Activated naive CD8-positive, alpha-beta T cell treated with anti-CD3 and anti-CD28 coated beads for 36 hours (primary cell): ENCODE data around the gene CD247. TPM values are rescaled to one million over a fixed set of nuclear protein-coding genes. Genes with fewer than 3 reads are reported as not detected.

ENCODE experiments used
- DNase-seq: peaks from one replicate; pipeline ENCODE4 v3.0.0; 2021
- H3K27ac Mint-ChIP-seq: one replicate; pipeline ENCODE4 v1.8.0; 2022; ENCODE audit warnings: mild to moderate bottlenecking, moderate library complexity, mixed read lengths
- H3K27me3 Mint-ChIP-seq: one replicate; pipeline ENCODE4 v1.8.0; 2022; ENCODE audit warnings: mild to moderate bottlenecking, mixed read lengths
- H3K36me3 Mint-ChIP-seq: one replicate; pipeline ENCODE4 v1.8.0; 2021; ENCODE audit warnings: mild to moderate bottlenecking, mixed read lengths
- H3K4me1 Mint-ChIP-seq: one replicate; pipeline ENCODE4 v1.8.0; 2021; ENCODE audit warnings: mixed read lengths
- H3K4me3 Mint-ChIP-seq: one replicate; pipeline ENCODE4 v1.8.0; 2022; ENCODE audit warnings: mild to moderate bottlenecking, moderate library complexity, mixed read lengths
- H3K9me3 Mint-ChIP-seq: one replicate; pipeline ENCODE4 v1.8.0; 2022; ENCODE audit warnings: mixed read lengths
- total RNA-seq, 2 experiments: library from RNA; stranded (reverse); gene quantifications; one replicate each; pipeline ENCODE4 v1.2.3, GENCODE V29; 2021

Gene CD247
- total RNA-seq, 2 experiments from 2014 or later, result 166 TPM

GRCh38 chr1:167491586-167492461, 26.5 kb downstream of the CD247 start:
- peak overlapping the region; percentile 74 for H3K4me3 Mint-ChIP-seq
- peak; percentile 54 for DNase-seq
- H3K27ac Mint-ChIP-seq, result peak overlapping the region; percentile 98
- H3K4me1 Mint-ChIP-seq, result peaks cover 91% of the 10 kb centered on the region
- no peaks in the 10 kb centered on the region for H3K27me3 Mint-ChIP-seq
- H3K36me3 Mint-ChIP-seq, result peaks cover 68% of the 10 kb centered on the region
- peaks cover 3% of the 10 kb centered on the region for H3K9me3 Mint-ChIP-seq

GRCh38 chr1:167490765-167491164, 27.6 kb downstream of the CD247 start:
- Mint-ChIP-seq H3K36me3 (peaks cover 68% of the 10 kb centered on the region), H3K4me1 (peaks cover 90% of the 10 kb centered on the region), H3K4me3 (peak overlapping the region; percentile 75), H3K27ac (peak overlapping the region; percentile 98), H3K27me3 (no peaks in the 10 kb centered on the region), H3K9me3 (peaks cover 3% of the 10 kb centered on the region)
- no peak for DNase-seq

GRCh38 chr1:167489571-167490340, 28.6 kb downstream of the CD247 start:
- H3K4me3 Mint-ChIP-seq, result peak overlapping the region; percentile 75
- peaks cover 70% of the 10 kb centered on the region for H3K36me3 Mint-ChIP-seq
- peak; percentile 76 for DNase-seq
- H3K27ac Mint-ChIP-seq, result peak overlapping the region; percentile 98
- H3K4me1 Mint-ChIP-seq, result peaks cover 90% of the 10 kb centered on the region
- H3K9me3 Mint-ChIP-seq, result peaks cover 3% of the 10 kb centered on the region
- H3K27me3 Mint-ChIP-seq, result no peaks in the 10 kb centered on the region

- DNase-seq, result no peak
Observed at GRCh38 chr1:167488786-167489185, 29.5 kb downstream of the CD247 start.

DNA sequence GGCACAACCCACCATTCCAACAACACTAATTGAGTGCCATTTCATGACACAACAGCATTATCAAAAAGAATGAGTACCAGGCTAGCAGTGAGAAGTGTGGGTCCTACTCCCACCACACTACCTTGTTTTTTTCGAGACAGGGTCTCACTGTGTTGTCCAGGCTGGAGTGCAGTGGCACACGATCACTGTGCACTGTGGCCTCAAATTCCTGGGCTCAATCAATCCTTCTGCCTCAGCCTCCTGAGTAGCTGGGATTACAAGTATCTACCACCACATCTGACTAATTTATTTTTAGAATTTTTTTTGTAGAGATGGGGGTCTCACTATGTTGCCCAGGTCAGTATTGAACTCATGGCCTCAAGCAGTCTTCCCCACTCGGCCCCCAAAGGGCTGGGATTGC, 30.7 kb downstream of the CD247 start:
- Mint-ChIP-seq H3K27ac (peak overlapping the region; percentile 88), H3K36me3 (peaks cover 75% of the 10 kb centered on the region), H3K4me1 (peaks cover 92% of the 10 kb centered on the region), H3K4me3 (no peak overlapping the region), H3K27me3 (no peaks in the 10 kb centered on the region), H3K9me3 (peaks cover 3% of the 10 kb centered on the region)
- no peak for DNase-seq

More at GRCh38 chr1:167488786-167489185, 29.5 kb downstream of the CD247 start:
- peak overlapping the region; percentile 88 for H3K27ac Mint-ChIP-seq
- H3K27me3 Mint-ChIP-seq, result no peaks in the 10 kb centered on the region
- H3K9me3 Mint-ChIP-seq, result peaks cover 3% of the 10 kb centered on the region
- H3K36me3 Mint-ChIP-seq, result peaks cover 69% of the 10 kb centered on the region
- peaks cover 90% of the 10 kb centered on the region for H3K4me1 Mint-ChIP-seq
- H3K4me3 Mint-ChIP-seq, result peak overlapping the region; percentile 67

GRCh38 chr1:167486090-167486824, 32.1 kb downstream of the CD247 start:
- Mint-ChIP-seq H3K36me3 (peaks cover 78% of the 10 kb centered on the region), H3K4me3 (peak overlapping the region; percentile 57), H3K27me3 (no peaks in the 10 kb centered on the region), H3K27ac (peak overlapping the region; percentile 92), H3K9me3 (no peaks in the 10 kb centered on the region), H3K4me1 (peaks cover 91% of the 10 kb centered on the region)
- DNase-seq, result no peak

- H3K36me3 Mint-ChIP-seq, result peaks cover 74% of the 10 kb centered on the region
- H3K4me1 Mint-ChIP-seq, result peaks cover 92% of the 10 kb centered on the region
- no peaks in the 10 kb centered on the region for H3K27me3 Mint-ChIP-seq
- peak overlapping the region; percentile 92 for H3K27ac Mint-ChIP-seq
- H3K9me3 Mint-ChIP-seq, result no peaks in the 10 kb centered on the region
- no peak for DNase-seq
- H3K4me3 Mint-ChIP-seq, result peak overlapping the region; percentile 62
Observed at GRCh38 chr1:167484726-167485502, 33.4 kb downstream of the CD247 start.

DNA sequence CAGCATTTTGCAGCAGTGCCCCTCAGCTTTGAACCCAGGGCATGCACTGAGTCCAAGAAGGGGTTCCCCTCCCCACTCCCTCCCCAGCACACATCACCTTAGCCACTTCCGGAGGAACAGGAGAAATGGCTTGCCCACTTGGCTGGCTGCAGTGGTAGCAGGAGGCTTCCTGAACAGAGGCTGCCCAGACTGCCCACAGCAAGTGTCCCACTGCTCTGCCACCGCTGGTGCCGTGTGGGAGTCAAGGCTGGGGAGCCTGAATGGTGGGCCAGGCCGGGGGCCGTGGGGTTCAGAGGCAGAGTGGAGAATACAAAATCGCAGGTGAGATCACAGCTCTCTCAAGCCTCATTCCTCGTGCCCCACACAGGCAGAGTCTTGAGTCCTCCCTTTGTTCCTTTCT, 34.5 kb downstream of the CD247 start:
- Mint-ChIP-seq H3K4me1 (peaks cover 95% of the 10 kb centered on the region), H3K9me3 (no peaks in the 10 kb centered on the region), H3K36me3 (peaks cover 86% of the 10 kb centered on the region), H3K4me3 (peak overlapping the region; percentile 56), H3K27ac (peak overlapping the region; percentile 92), H3K27me3 (no peaks in the 10 kb centered on the region)
- DNase-seq, result no peak

DNA sequence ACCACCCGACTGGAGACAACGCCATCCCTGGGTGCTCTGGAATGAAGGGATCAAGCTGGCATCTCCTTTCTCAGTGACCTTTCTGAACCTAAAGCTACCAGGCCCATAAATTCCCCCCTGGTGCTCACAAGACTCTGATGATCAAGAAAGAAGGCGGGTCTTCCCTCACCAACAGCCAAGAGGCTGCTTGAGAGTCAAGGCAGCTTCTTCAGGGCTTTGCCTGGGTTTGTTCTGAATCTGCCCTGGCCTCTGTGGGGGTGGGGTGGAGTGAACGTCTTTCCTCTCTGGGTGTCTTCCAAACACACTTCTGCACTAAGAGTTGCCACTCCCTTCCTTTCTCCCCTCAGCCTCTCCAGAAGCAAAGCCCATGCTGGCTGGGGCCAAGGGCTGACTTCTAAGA, 36.1 kb downstream of the CD247 start:
- peaks cover 86% of the 10 kb centered on the region for H3K36me3 Mint-ChIP-seq
- H3K4me3 Mint-ChIP-seq, result peak overlapping the region; percentile 27
- DNase-seq, result no peak
- no peaks in the 10 kb centered on the region for H3K9me3 Mint-ChIP-seq
- H3K4me1 Mint-ChIP-seq, result peaks cover 92% of the 10 kb centered on the region
- peak overlapping the region; percentile 82 for H3K27ac Mint-ChIP-seq
- H3K27me3 Mint-ChIP-seq, result no peaks in the 10 kb centered on the region

DNA sequence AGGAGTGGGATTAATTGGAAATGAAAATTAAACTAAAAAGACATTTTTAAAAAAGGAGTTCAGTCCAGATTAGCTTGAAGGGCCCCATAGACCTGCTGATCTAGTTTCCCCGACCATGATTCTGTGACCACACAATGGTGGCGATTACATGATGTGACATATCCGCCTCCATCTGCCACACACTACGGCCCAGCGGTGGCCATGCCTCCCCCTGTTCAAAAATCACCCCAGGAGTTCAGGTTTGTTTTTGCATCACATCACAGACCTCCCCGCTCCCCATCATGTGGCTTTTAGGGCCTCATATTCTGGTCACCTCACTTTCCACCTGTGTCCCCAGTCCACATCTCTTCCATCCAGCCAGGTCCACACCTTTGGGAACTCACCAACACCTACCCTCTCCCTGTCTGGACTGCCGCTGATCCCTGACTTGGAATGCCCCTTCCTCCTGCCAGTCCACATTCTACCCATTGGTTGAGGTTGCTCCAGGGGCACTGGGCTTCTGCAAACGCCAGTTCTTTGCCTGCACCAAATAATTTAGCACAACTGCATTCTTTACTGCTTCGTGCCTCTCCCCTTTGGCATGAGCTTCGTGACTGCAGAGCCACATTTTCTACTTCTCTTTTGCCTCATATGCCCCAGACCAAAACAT, 38.9 kb downstream of the CD247 start:
- Mint-ChIP-seq H3K4me3 (no peak overlapping the region), H3K9me3 (no peaks in the 10 kb centered on the region), H3K27me3 (no peaks in the 10 kb centered on the region), H3K36me3 (peaks cover 80% of the 10 kb centered on the region), H3K27ac (peak overlapping the region; percentile 77), H3K4me1 (peaks cover 84% of the 10 kb centered on the region)
- DNase-seq, result no peak

GRCh38 chr1:167477986-167478385, 40.3 kb downstream of the CD247 start:
- Mint-ChIP-seq H3K4me3 (no peak overlapping the region), H3K4me1 (peaks cover 84% of the 10 kb centered on the region), H3K9me3 (no peaks in the 10 kb centered on the region), H3K36me3 (peaks cover 77% of the 10 kb centered on the region), H3K27me3 (no peaks in the 10 kb centered on the region), H3K27ac (peak overlapping the region; percentile 72)
- DNase-seq, result no peak

DNA sequence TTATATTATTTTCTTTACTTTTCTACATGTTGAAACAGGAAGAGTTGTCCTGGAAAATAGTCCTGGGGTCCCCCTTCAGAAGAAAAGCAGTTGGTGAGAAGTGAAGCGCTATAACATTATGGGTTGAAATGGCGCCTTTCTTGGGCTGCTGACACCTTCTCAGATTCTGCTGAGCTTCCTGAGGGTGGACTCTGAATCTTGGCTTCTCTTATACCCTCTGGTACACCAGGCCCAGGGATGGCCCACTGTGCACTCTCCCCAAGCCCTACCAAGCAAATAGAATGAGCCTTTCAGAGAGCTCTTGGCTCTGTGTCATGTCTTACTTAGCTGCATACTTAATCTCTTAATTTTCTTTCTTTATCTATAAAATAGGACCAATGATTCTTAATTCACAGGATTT, 42.3 kb downstream of the CD247 start:
- Mint-ChIP-seq H3K9me3 (no peaks in the 10 kb centered on the region), H3K4me3 (no peak overlapping the region), H3K4me1 (peaks cover 83% of the 10 kb centered on the region), H3K36me3 (peaks cover 74% of the 10 kb centered on the region), H3K27ac (peak overlapping the region; percentile 46), H3K27me3 (no peaks in the 10 kb centered on the region)
- DNase-seq, result no peak

DNA sequence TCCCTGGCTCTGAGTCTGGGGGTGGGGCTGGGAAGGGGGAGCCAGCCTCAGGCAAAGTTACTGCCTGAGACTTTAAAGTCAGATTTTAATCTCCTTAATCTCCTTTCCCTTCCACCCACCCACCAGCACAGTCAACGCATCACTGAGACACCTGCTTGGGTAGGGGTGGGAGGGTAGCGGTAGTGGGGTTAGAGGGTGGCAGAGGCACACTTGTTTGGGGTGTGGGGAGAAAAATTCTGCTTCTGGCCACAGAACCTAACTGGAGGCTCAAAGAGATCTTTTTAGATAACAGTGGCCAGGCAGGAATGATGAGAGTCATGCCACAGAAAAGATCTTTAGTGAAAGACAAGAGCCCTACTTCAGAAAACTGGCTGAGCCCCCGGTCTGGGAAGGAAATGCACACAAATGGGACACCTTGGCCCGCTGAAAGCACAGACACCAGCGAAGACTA, 44.1 kb downstream of the CD247 start:
- Mint-ChIP-seq H3K27me3 (no peaks in the 10 kb centered on the region), H3K36me3 (peaks cover 67% of the 10 kb centered on the region), H3K4me1 (peaks cover 73% of the 10 kb centered on the region), H3K9me3 (no peaks in the 10 kb centered on the region), H3K4me3 (peak overlapping the region; percentile 42), H3K27ac (peak overlapping the region; percentile 79)
- DNase-seq, result no peak

GRCh38 chr1:167473761-167474160, 44.6 kb downstream of the CD247 start:
- peak overlapping the region; percentile 42 for H3K4me3 Mint-ChIP-seq
- no peaks in the 10 kb centered on the region for H3K27me3 Mint-ChIP-seq
- no peak for DNase-seq
- peaks cover 67% of the 10 kb centered on the region for H3K36me3 Mint-ChIP-seq
- H3K27ac Mint-ChIP-seq, result peak overlapping the region; percentile 79
- H3K4me1 Mint-ChIP-seq, result peaks cover 73% of the 10 kb centered on the region
- H3K9me3 Mint-ChIP-seq, result no peaks in the 10 kb centered on the region
